ENCODE data around the gene SBK2. TPM values are rescaled to one million over a fixed set of nuclear protein-coding genes. Genes with fewer than 3 reads are reported as not detected.
"Not testable (repeated sequence)": the region's sequence is repeated elsewhere in the genome, so short reads cannot be mapped to it uniquely, and the experiment has no call there.

The SBK2 gene
- polyA plus RNA-seq, 1 donor from 2014 or later = not detected

- no peak for TF ChIP-seq POLR2AphosphoS5 (IDR thresholded peaks at IDR 0.05)
- peak overlapping the region; percentile 81 for H3K27ac ChIP-seq (ENCODE audit: low read length)
- H3K9me2 ChIP-seq (ENCODE audit: insufficient read depth, low read length) = no peaks in the 10 kb centered on the region
- H3K9me3 ChIP-seq (ENCODE audit: low read length) = no peaks in the 10 kb centered on the region
- H3K4me3 ChIP-seq (ENCODE audit: low read length) = peak overlapping the region; percentile 94
- peaks cover 21% of the 10 kb centered on the region for H3K79me2 ChIP-seq (replicated peaks; ENCODE audit: insufficient read depth, low read length)
- H2AFZ ChIP-seq (ENCODE audit: low read depth, low read length) = no peak overlapping the region
- H4K20me1 ChIP-seq (ENCODE audit: insufficient read depth) = no peaks in the 10 kb centered on the region
- peak overlapping the region; percentile 98 for H3K9ac ChIP-seq (ENCODE audit: low read length)
- H3K27me3 ChIP-seq (ENCODE audit: insufficient read depth, low read depth, low read length) = no peaks in the 10 kb centered on the region
- no peaks in the 10 kb centered on the region for H3K36me3 ChIP-seq (ENCODE audit: insufficient read depth, low read length)
- peak overlapping the region; percentile 99 for H3K4me2 ChIP-seq (ENCODE audit: low read length)
- H3F3A ChIP-seq (ENCODE audit: insufficient read depth, low read length, poor library complexity, severe bottlenecking) = no peaks in the 10 kb centered on the region
Observed at GRCh38 chr19:55578761-55579747, 42.1 kb upstream of the SBK2 start.

- Histone ChIP-seq H3K27ac (ENCODE audit: low read length) (no peak overlapping the region), H2AFZ (ENCODE audit: low read depth, low read length) (no peak overlapping the region), H3F3A (ENCODE audit: insufficient read depth, low read length, poor library complexity, severe bottlenecking) (no peaks in the 10 kb centered on the region), H3K79me2 (replicated peaks; ENCODE audit: insufficient read depth, low read length) (peaks cover 21% of the 10 kb centered on the region), H3K9me2 (ENCODE audit: insufficient read depth, low read length) (no peaks in the 10 kb centered on the region), H3K36me3 (ENCODE audit: insufficient read depth, low read length) (no peaks in the 10 kb centered on the region), H3K9me3 (ENCODE audit: low read length) (no peaks in the 10 kb centered on the region), H3K27me3 (ENCODE audit: insufficient read depth, low read depth, low read length) (no peaks in the 10 kb centered on the region), H3K4me3 (ENCODE audit: low read length) (no peak overlapping the region), H3K9ac (ENCODE audit: low read length) (no peak overlapping the region), H4K20me1 (ENCODE audit: insufficient read depth) (no peaks in the 10 kb centered on the region), H3K4me2 (ENCODE audit: low read length) (no peak overlapping the region)
- TF ChIP-seq MXI1 (conservative IDR thresholded peaks at IDR 0.05; ENCODE audit: poor library complexity, severe bottlenecking) (no peak), TAF1 (IDR thresholded peaks at IDR 0.05; ENCODE audit: low read depth) (no peak)
Observed at GRCh38 chr19:55578031-55578760, 41.3 kb upstream of the SBK2 start.

- TF ChIP-seq TAF1 (IDR thresholded peaks at IDR 0.05; ENCODE audit: low read depth) (no peak), MXI1 (conservative IDR thresholded peaks at IDR 0.05; ENCODE audit: poor library complexity, severe bottlenecking) (no peak), EP300 (conservative IDR thresholded peaks at IDR 0.05; ENCODE audit: poor library complexity, severe bottlenecking) (no peak), RAD21 (conservative IDR thresholded peaks at IDR 0.05) (no peak), EZH2 (IDR thresholded peaks at IDR 0.05; ENCODE audit: borderline replicate concordance, insufficient read depth, low read length, poor library complexity, severe bottlenecking) (no peak), REST (IDR thresholded peaks at IDR 0.05; ENCODE audit: borderline replicate concordance) (no peak), POLR2AphosphoS5 (IDR thresholded peaks at IDR 0.05) (no peak)
- Histone ChIP-seq H3K9me3 (ENCODE audit: low read length) (no peaks in the 10 kb centered on the region), H3K9ac (ENCODE audit: low read length) (no peak overlapping the region), H3K27ac (ENCODE audit: low read length) (no peak overlapping the region), H3K9me2 (ENCODE audit: insufficient read depth, low read length) (no peaks in the 10 kb centered on the region), H4K20me1 (ENCODE audit: insufficient read depth) (no peaks in the 10 kb centered on the region), H3K36me3 (ENCODE audit: insufficient read depth, low read length) (no peaks in the 10 kb centered on the region), H3K4me3 (ENCODE audit: low read length) (no peak overlapping the region), H2AFZ (ENCODE audit: low read depth, low read length) (no peak overlapping the region), H3F3A (ENCODE audit: insufficient read depth, low read length, poor library complexity, severe bottlenecking) (no peaks in the 10 kb centered on the region), H3K27me3 (ENCODE audit: insufficient read depth, low read depth, low read length) (no peaks in the 10 kb centered on the region), H3K4me2 (ENCODE audit: low read length) (no peak overlapping the region), H3K79me2 (replicated peaks; ENCODE audit: insufficient read depth, low read length) (peaks cover 21% of the 10 kb centered on the region)
Observed at GRCh38 chr19:55576746-55577145, 39.8 kb upstream of the SBK2 start.

- not testable (repeated sequence) for H3K9me2 ChIP-seq (ENCODE audit: insufficient read depth, low read length); H3K79me2 ChIP-seq (replicated peaks; ENCODE audit: insufficient read depth, low read length); H3K36me3 ChIP-seq (ENCODE audit: insufficient read depth, low read length); H3K9me3 ChIP-seq (ENCODE audit: low read length); H3K27me3 ChIP-seq (ENCODE audit: insufficient read depth, low read depth, low read length); H3K4me3 ChIP-seq (ENCODE audit: low read length); H3K27ac ChIP-seq (ENCODE audit: low read length); H3K9ac ChIP-seq (ENCODE audit: low read length); H3F3A ChIP-seq (ENCODE audit: insufficient read depth, low read length, poor library complexity, severe bottlenecking); H4K20me1 ChIP-seq (ENCODE audit: insufficient read depth); H3K4me2 ChIP-seq (ENCODE audit: low read length); H2AFZ ChIP-seq (ENCODE audit: low read depth, low read length)
Observed at GRCh38 chr19:55573929-55574328, 37.0 kb upstream of the SBK2 start.

- H3K9ac ChIP-seq (ENCODE audit: low read length); H3K4me2 ChIP-seq (ENCODE audit: low read length); H3K4me3 ChIP-seq (ENCODE audit: low read length); H3F3A ChIP-seq (ENCODE audit: insufficient read depth, low read length, poor library complexity, severe bottlenecking); H3K9me3 ChIP-seq (ENCODE audit: low read length); H3K79me2 ChIP-seq (replicated peaks; ENCODE audit: insufficient read depth, low read length); H2AFZ ChIP-seq (ENCODE audit: low read depth, low read length); H3K27ac ChIP-seq (ENCODE audit: low read length); H3K36me3 ChIP-seq (ENCODE audit: insufficient read depth, low read length); H3K9me2 ChIP-seq (ENCODE audit: insufficient read depth, low read length); H4K20me1 ChIP-seq (ENCODE audit: insufficient read depth); H3K27me3 ChIP-seq (ENCODE audit: insufficient read depth, low read depth, low read length): not testable (repeated sequence)
Observed at GRCh38 chr19:55569477-55569876, 32.5 kb upstream of the SBK2 start.
